HepG2 (cell line): Measurements from ENCODE around the gene ECHDC1. TPM values are rescaled to one million over a fixed set of nuclear protein-coding genes. Genes with fewer than 3 reads are reported as not detected.

ENCODE experiments used
- ARID3A ChIP-seq: IDR thresholded peaks from 2 replicates; pipeline ENCODE4 v1.6.1; 2012; ENCODE audit warnings: low read depth, low read length, improper control_type of control experiment
- ATAD3A ChIP-seq: sonication (generic); formaldehyde crosslinking; IDR thresholded peaks from 2 replicates; pipeline ENCODE4 v1.4.0; 2020; ENCODE audit warnings: missing genetic modification reagents
- BCLAF1 ChIP-seq: fragments of 450-650 bp; IDR thresholded peaks from 2 replicates; pipeline ENCODE4 v1.6.1; 2017; ENCODE audit warnings: mild to moderate bottlenecking
- DMTF1 ChIP-seq: sonication (generic); formaldehyde crosslinking; IDR thresholded peaks from 2 replicates; pipeline ENCODE4 v1.4.0; 2020; ENCODE audit warnings: mild to moderate bottlenecking, missing genetic modification reagents
- GABPA ChIP-seq, 2 experiments: IDR thresholded peaks; 2 replicates each; pipeline ENCODE4 v1.6.1; 2011 to 2016; ENCODE audit warnings: low read depth in 2 of 2, low read length in 1 of 2, missing biosample characterization in 1 of 2, missing genetic modification characterization in 1 of 2
- IRF9 ChIP-seq: sonication (generic); formaldehyde crosslinking; IDR thresholded peaks from 2 replicates; pipeline ENCODE4 v1.8.0; 2022; ENCODE audit warnings: missing genetic modification reagents, mild to moderate bottlenecking, borderline replicate concordance
- JDP2 ChIP-seq: sonication (generic); formaldehyde crosslinking; IDR thresholded peaks from 2 replicates; pipeline ENCODE4 v1.8.1; 2022; ENCODE audit warnings: missing genetic modification reagents, borderline replicate concordance
- KLF11 ChIP-seq: IDR thresholded peaks from 2 replicates; pipeline ENCODE4 v1.6.1; 2016; ENCODE audit warnings: missing compliant biosample characterization
- LCORL ChIP-seq, 2 experiments: fragments of 450-650 bp in 1 of 2; sonication (generic) in 1 of 2; formaldehyde crosslinking in 1 of 2; IDR thresholded peaks; 2 replicates each; pipeline versions ENCODE4 v1.5.0 to v1.6.1; 2017 to 2020; ENCODE audit warnings: antibody characterized with exemption in 1 of 2, missing genetic modification reagents in 1 of 2
- MYC ChIP-seq: sonication (generic); formaldehyde crosslinking; IDR thresholded peaks from 2 replicates; pipeline ENCODE4 v1.9.0; 2021; ENCODE audit warnings: missing genetic modification reagents, borderline replicate concordance
- PAF1 ChIP-seq: IDR thresholded peaks from 2 replicates; pipeline ENCODE4 v1.6.1; 2016; ENCODE audit warnings: missing genetic modification reagents, missing compliant biosample characterization
- PPARG ChIP-seq: conservative IDR thresholded peaks from 2 replicates; pipeline ENCODE4 v1.6.1; 2016; ENCODE audit warnings: missing biosample characterization, missing genetic modification reagents
- TEAD3 ChIP-seq: optimal IDR thresholded peaks from 2 replicates; pipeline ENCODE3; 2016; ENCODE audit warnings: borderline replicate concordance
- TFE3 ChIP-seq: IDR thresholded peaks from 2 replicates; pipeline ENCODE4 v1.6.1; 2016
- YEATS4 ChIP-seq: sonication (generic); formaldehyde crosslinking; IDR thresholded peaks from 2 replicates; pipeline ENCODE4 v1.4.0; 2020; ENCODE audit warnings: missing genetic modification reagents, borderline replicate concordance
- ZNF34 ChIP-seq: sonication (generic); formaldehyde crosslinking; IDR thresholded peaks from 2 replicates; pipeline ENCODE4 v1.4.0; 2020; ENCODE audit warnings: mild to moderate bottlenecking, missing genetic modification reagents, borderline replicate concordance
- ZNF720 ChIP-seq: sonication (generic); formaldehyde crosslinking; IDR thresholded peaks from 2 replicates; pipeline ENCODE4 v1.4.0; 2020; ENCODE audit warnings: missing genetic modification reagents
- polyA plus RNA-seq, 8 experiments: library from polyadenylated mRNA; depleted of rRNA in 3 of 8; stranded (reverse) in 7 of 8; unstranded in 1 of 8; fragments of >200 nt; fragmentation: Illumina TruSeq in 4 of 8; extraction: Trizol in 4 of 8; gene quantifications; 2 replicates each; pipeline versions ENCODE4 v1.2.1 to v1.2.3, GENCODE V29; 2011 to 2016; ENCODE audit warnings: low read depth in 4 of 8, missing spikeins in 1 of 8, mixed read lengths in 1 of 8; ENCODE audit not compliant: insufficient read depth in 1 of 8
- total RNA-seq, 5 experiments: library from RNA; depleted of rRNA; stranded (reverse); fragments of >200 nt; fragmentation: Illumina TruSeq; extraction: Trizol; gene quantifications; 2 replicates each; pipeline ENCODE4 v1.2.3, GENCODE V29; 2016; ENCODE audit warnings: low read depth in 1 of 5

The ECHDC1 gene
- total and polyA plus RNA-seq, 2 of the 13 experiments (the other 11 are each of a cell fraction or from before 2014, with no cell fraction given), result 32.8 to 98.1 TPM

GRCh38 chr6:127342946-127343808 lies at the start of gene ECHDC1 (continued):
- TF ChIP-seq BCLAF1 (no peak), MYC (CRISPR knock-in tag) (peak; percentile 98), ARID3A (no peak), ZNF720 (CRISPR knock-in tag) (0 out of 2 replicates have a peak, but pooled peaks have one; percentile 8), PPARG (CRISPR knock-in tag) (0 out of 2 replicates have a peak, but pooled peaks have one; percentile 30), LCORL (IDR thresholded peaks at IDR 0.05) (no peak), LCORL (CRISPR knock-in tag; IDR thresholded peaks at IDR 0.05) (no peak; the same call in 1 of the 2 replicates), ATAD3A (CRISPR knock-in tag) (peak; percentile 60; the same call in 1 of the 2 replicates), KLF11 (CRISPR knock-in tag) (peak; percentile 74; the same call in 1 of the 2 replicates), PAF1 (CRISPR knock-in tag) (no peak), GABPA (IDR thresholded peaks at IDR 0.05; ENCODE audit: low read depth, low read length) (peak; percentile 96), GABPA (CRISPR knock-in tag; IDR thresholded peaks at IDR 0.05; ENCODE audit: low read depth) (peak; percentile 95), YEATS4 (CRISPR knock-in tag) (peak; percentile 94), IRF9 (peak; percentile 87), TEAD3 (CRISPR knock-in tag) (peak; percentile 69), ZNF34 (CRISPR knock-in tag) (peak; percentile 76; the same call in 1 of the 2 replicates), JDP2 (CRISPR knock-in tag) (no peak), DMTF1 (CRISPR knock-in tag) (peak; percentile 83; the same call in 1 of the 2 replicates), TFE3 (CRISPR knock-in tag) (peak; percentile 89)
